ENCODE measurements around the gene EVA1B.

- TF ChIP-seq CTCF (IDR thresholded peaks at IDR 0.05) (no peak), EZH2 (IDR thresholded peaks at IDR 0.05; ENCODE audit: borderline replicate concordance, insufficient read depth, low read depth, low read length, poor library complexity, severe bottlenecking) (no peak)
Measured at GRCh38 chr1:36328713-36329112, 5.3 kb upstream of the EVA1B start.

Measured in B cell (primary cell).